ENCODE results near the gene AMPH.
A peak's percentile ranks its signal among the peaks of the same experiment; 100 is the strongest.

The AMPH gene

DNA sequence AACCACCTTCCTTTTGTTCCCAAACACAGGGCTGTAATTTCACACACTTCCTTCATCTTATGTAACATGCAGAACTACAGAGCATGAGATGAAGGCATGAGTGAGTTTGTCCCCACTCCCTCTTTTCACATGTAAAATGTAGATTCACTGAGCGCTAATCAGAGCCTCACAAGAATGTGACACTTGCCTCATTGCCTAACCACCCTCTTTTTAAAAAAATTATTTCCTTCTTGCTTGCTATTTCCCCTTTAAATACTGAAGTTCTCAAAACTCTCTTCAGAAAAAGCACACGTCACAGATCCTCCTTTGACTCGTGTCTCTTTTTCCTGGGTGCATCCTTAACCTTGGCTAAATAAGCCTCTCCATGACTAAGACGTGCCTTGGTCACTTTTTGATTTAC is 236.5 kb downstream of the AMPH start:
- FAIRE-seq (peak; percentile 23), DNase-seq (ENCODE audit: insufficient read length, low spot score) (no peak)
- no peak for TF ChIP-seq TAF1 (IDR thresholded peaks at IDR 0.05; ENCODE audit: low read depth, low read length)
- TF ChIP-seq POLR2A (IDR thresholded peaks at IDR 0.05; ENCODE audit: low read depth, low read length): no peak

DNA sequence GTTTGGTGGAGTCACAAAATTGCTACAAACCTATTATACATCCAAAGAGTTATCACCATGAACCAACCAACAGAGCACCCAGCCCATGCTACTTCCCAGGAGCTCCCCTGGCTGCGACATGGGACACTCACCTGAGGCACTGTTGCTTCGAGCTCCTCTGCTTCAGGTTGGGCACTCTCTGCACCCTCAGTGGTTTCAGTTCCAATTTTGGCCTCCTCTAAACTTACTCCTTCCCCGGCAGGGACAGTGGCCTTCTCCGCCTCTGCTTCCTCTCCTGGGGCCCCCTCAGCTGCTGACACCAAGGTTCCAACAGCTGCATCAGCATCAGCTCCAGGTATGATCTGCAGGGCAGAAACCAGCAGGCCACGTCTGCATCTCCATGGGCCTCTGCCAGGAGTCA is 237.3 kb downstream of the AMPH start:
- FAIRE-seq: peak; percentile 88
- DNase-seq (ENCODE audit: insufficient read length, low spot score): peak; percentile 18
- TF ChIP-seq POU2F2 (IDR thresholded peaks at IDR 0.05; ENCODE audit: low read depth, low read length) (no peak), POLR2AphosphoS5 (IDR thresholded peaks at IDR 0.05; ENCODE audit: low read depth, low read length) (no peak), TAF1 (IDR thresholded peaks at IDR 0.05; ENCODE audit: low read depth, low read length) (no peak), SPI1 (IDR thresholded peaks at IDR 0.05; ENCODE audit: low read depth, low read length) (peak; percentile 37), POLR2A (IDR thresholded peaks at IDR 0.05; ENCODE audit: low read depth, low read length) (no peak), PAX5 (IDR thresholded peaks at IDR 0.05; ENCODE audit: insufficient read depth, low read length, severe bottlenecking) (no peak)

DNA sequence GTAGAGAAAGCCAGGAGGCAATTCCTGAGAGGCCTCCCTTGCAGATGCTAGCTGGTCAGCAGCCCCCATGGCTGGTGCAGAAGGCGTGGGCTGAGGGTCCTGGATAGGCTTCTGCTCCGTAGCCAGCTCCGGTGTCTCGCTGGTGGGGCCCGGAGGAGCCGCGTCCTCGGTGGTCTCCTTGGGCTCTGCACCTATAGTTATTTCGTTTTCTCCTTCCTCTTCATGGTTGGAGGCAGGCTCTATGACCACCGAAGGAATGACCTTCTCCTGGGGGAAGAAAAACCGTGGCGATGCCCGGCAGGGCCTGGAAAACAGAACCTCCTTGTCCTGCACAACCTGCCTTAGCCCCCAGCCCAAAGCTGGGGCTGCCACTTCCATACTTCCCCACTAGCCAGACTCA is 239.4 kb downstream of the AMPH start:
- no peak for FAIRE-seq
- no peak for DNase-seq (ENCODE audit: insufficient read length, low spot score)
- TF ChIP-seq PAX5 (IDR thresholded peaks at IDR 0.05; ENCODE audit: insufficient read depth, low read length, severe bottlenecking) (no peak), POU2F2 (IDR thresholded peaks at IDR 0.05; ENCODE audit: low read depth, low read length) (no peak)

- FAIRE-seq (no peak), DNase-seq (ENCODE audit: insufficient read length, low spot score) (no peak)
- no peak for TF ChIP-seq PAX5 (IDR thresholded peaks at IDR 0.05; ENCODE audit: insufficient read depth, low read length, severe bottlenecking)
- no peak for TF ChIP-seq SPI1 (IDR thresholded peaks at IDR 0.05; ENCODE audit: low read depth, low read length)
- TF ChIP-seq TAF1 (IDR thresholded peaks at IDR 0.05; ENCODE audit: low read depth, low read length): no peak
- no peak for TF ChIP-seq POLR2AphosphoS5 (IDR thresholded peaks at IDR 0.05; ENCODE audit: low read depth, low read length)
- no peak for TF ChIP-seq POU2F2 (IDR thresholded peaks at IDR 0.05; ENCODE audit: low read depth, low read length)
- TF ChIP-seq POLR2A (IDR thresholded peaks at IDR 0.05; ENCODE audit: low read depth, low read length): no peak
Measured at GRCh38 chr7:38385682-38386081, 245.5 kb downstream of the AMPH start.

GRCh38 chr7:38383281-38383680 is 247.9 kb downstream of the AMPH start:
- no peak for TF ChIP-seq POU2F2 (IDR thresholded peaks at IDR 0.05; ENCODE audit: low read depth, low read length)
- no peak for DNase-seq (ENCODE audit: insufficient read length, low spot score)
- FAIRE-seq: no peak

GRCh38 chr7:38382684-38383083 is 248.5 kb downstream of the AMPH start:
- no peak for TF ChIP-seq POU2F2 (IDR thresholded peaks at IDR 0.05; ENCODE audit: low read depth, low read length)
- TF ChIP-seq POLR2A (IDR thresholded peaks at IDR 0.05; ENCODE audit: low read depth, low read length): no peak
- TF ChIP-seq SPI1 (IDR thresholded peaks at IDR 0.05; ENCODE audit: low read depth, low read length): no peak
- DNase-seq (ENCODE audit: insufficient read length, low spot score) (no peak), FAIRE-seq (no peak)

- DNase-seq (ENCODE audit: insufficient read length, low spot score): no peak
- FAIRE-seq: no peak
- TF ChIP-seq PAX5 (IDR thresholded peaks at IDR 0.05; ENCODE audit: insufficient read depth, low read length, severe bottlenecking) (no peak), POLR2AphosphoS5 (IDR thresholded peaks at IDR 0.05; ENCODE audit: low read depth, low read length) (no peak), POU2F2 (IDR thresholded peaks at IDR 0.05; ENCODE audit: low read depth, low read length) (no peak), POLR2A (IDR thresholded peaks at IDR 0.05; ENCODE audit: low read depth, low read length) (no peak), TAF1 (IDR thresholded peaks at IDR 0.05; ENCODE audit: low read depth, low read length) (no peak), SPI1 (IDR thresholded peaks at IDR 0.05; ENCODE audit: low read depth, low read length) (no peak)
Measured at GRCh38 chr7:38375453-38375852, 255.7 kb downstream of the AMPH start.

- no peak for DNase-seq (ENCODE audit: insufficient read length, low spot score)
- TF ChIP-seq POLR2A (IDR thresholded peaks at IDR 0.05; ENCODE audit: low read depth, low read length) (no peak), TAF1 (IDR thresholded peaks at IDR 0.05; ENCODE audit: low read depth, low read length) (no peak), PAX5 (IDR thresholded peaks at IDR 0.05; ENCODE audit: insufficient read depth, low read length, severe bottlenecking) (no peak), SPI1 (IDR thresholded peaks at IDR 0.05; ENCODE audit: low read depth, low read length) (no peak), POLR2AphosphoS5 (IDR thresholded peaks at IDR 0.05; ENCODE audit: low read depth, low read length) (no peak), POU2F2 (IDR thresholded peaks at IDR 0.05; ENCODE audit: low read depth, low read length) (no peak)
- FAIRE-seq: peak; percentile 87
Measured at GRCh38 chr7:38374507-38374906, 256.7 kb downstream of the AMPH start.

DNA sequence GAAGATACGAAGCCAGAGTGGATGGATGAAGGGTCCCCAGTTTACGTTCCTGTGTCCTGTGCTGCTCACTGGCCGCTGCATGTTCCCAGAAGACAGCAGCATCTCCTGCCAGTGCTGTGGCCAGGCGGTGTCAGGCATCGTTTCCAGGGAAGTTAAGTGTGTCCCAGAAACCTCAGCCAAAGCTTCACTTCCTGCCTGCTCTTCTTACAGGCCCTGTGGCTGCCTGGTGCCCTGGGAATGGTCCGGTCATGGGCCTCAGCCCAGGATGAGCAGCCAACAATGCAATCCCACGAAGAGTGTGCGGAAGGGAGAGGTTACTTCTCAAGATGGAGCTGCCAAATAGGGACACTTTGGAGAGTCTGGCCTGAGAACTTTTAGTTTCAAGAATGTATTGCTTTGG is 258.0 kb downstream of the AMPH start:
- FAIRE-seq (no peak), DNase-seq (ENCODE audit: insufficient read length, low spot score) (no peak)
- TF ChIP-seq PAX5 (IDR thresholded peaks at IDR 0.05; ENCODE audit: insufficient read depth, low read length, severe bottlenecking) (no peak), POU2F2 (IDR thresholded peaks at IDR 0.05; ENCODE audit: low read depth, low read length) (no peak), SPI1 (IDR thresholded peaks at IDR 0.05; ENCODE audit: low read depth, low read length) (no peak), POLR2A (IDR thresholded peaks at IDR 0.05; ENCODE audit: low read depth, low read length) (no peak), POLR2AphosphoS5 (IDR thresholded peaks at IDR 0.05; ENCODE audit: low read depth, low read length) (no peak), TAF1 (IDR thresholded peaks at IDR 0.05; ENCODE audit: low read depth, low read length) (no peak)

GRCh38 chr7:38372290-38372689 is 258.9 kb downstream of the AMPH start:
- DNase-seq (ENCODE audit: insufficient read length, low spot score) (no peak), FAIRE-seq (no peak)
- TF ChIP-seq TAF1 (IDR thresholded peaks at IDR 0.05; ENCODE audit: low read depth, low read length): no peak
- TF ChIP-seq SPI1 (IDR thresholded peaks at IDR 0.05; ENCODE audit: low read depth, low read length): no peak
- no peak for TF ChIP-seq POLR2AphosphoS5 (IDR thresholded peaks at IDR 0.05; ENCODE audit: low read depth, low read length)
- no peak for TF ChIP-seq PAX5 (IDR thresholded peaks at IDR 0.05; ENCODE audit: insufficient read depth, low read length, severe bottlenecking)
- no peak for TF ChIP-seq POLR2A (IDR thresholded peaks at IDR 0.05; ENCODE audit: low read depth, low read length)
- TF ChIP-seq POU2F2 (IDR thresholded peaks at IDR 0.05; ENCODE audit: low read depth, low read length): no peak

All from GM12891 (cell line).